ENCODE measurements around the gene TAS2R46.
"Not testable (repeated sequence)": the region's sequence is repeated elsewhere in the genome, so short reads cannot be mapped to it uniquely, and the experiment has no call there.

The TAS2R46 gene, protein sequence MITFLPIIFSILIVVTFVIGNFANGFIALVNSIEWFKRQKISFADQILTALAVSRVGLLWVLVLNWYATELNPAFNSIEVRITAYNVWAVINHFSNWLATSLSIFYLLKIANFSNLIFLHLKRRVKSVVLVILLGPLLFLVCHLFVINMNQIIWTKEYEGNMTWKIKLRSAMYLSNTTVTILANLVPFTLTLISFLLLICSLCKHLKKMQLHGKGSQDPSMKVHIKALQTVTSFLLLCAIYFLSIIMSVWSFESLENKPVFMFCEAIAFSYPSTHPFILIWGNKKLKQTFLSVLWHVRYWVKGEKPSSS

DNA sequence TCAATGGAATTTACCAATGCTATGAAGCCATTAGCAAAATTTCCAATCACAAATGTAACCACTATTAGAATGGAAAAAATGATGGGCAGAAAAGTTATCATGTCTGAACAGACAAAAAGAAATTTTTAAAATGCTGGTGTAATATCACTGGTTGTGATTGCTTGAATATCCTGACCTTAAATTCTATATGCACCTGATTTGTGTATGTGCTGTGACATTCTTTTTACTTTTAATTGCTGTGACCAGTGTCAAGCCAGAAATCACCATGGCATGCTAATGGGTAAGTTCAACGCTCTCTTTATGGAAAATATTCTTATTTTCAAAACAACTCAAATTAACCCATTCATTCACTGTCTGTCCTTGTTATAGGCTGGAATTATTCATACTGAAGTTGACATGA, at the start of gene TAS2R46:
TSS of gene TAS2R46 (minus strand) at position 101 of the 400 bp plus-strand sequence. CDS start at position 101, 0 bp downstream.
- not testable (repeated sequence) for TF ChIP-seq FOXM1 (IDR thresholded peaks at IDR 0.05; ENCODE audit: borderline replicate concordance, low read depth); YY1 (IDR thresholded peaks at IDR 0.05; ENCODE audit: low read depth); EGR1 (IDR thresholded peaks at IDR 0.05)

DNA sequence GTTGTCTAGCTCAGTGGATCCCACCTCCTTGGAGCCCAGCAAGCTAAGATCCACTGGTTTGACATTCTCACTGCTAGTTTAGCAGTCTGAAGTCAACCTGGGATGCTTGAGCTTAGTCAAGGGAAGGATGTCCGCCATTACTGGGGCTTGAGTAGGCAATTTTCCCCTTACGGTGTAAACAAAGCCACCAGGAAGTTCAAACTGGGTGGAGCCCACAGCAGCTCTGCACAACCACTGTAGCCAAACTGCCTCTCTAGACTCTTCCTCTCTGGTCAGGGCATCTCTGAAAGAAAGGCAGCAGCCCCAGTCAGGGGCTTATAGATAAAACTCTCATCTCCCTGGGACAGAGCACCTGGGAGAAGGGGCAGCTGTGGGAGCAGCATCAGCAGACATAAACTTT, 46.8 kb upstream of the TAS2R46 start:
- TF ChIP-seq NFIC (IDR thresholded peaks at IDR 0.05) (no peak), ZBTB7A (IDR thresholded peaks at IDR 0.05; ENCODE audit: low read depth) (no peak), EGR1 (IDR thresholded peaks at IDR 0.05) (no peak), FOXM1 (IDR thresholded peaks at IDR 0.05; ENCODE audit: borderline replicate concordance, low read depth) (no peak), RAD21 (IDR thresholded peaks at IDR 0.05; ENCODE audit: low read depth) (no peak), EP300 (IDR thresholded peaks at IDR 0.05; ENCODE audit: borderline replicate concordance) (no peak), TCF12 (IDR thresholded peaks at IDR 0.05; ENCODE audit: low read depth) (no peak), TEAD4 (IDR thresholded peaks at IDR 0.05) (no peak), CREB1 (IDR thresholded peaks at IDR 0.05; ENCODE audit: low read depth) (no peak), YY1 (IDR thresholded peaks at IDR 0.05; ENCODE audit: low read depth) (no peak), TAF1 (IDR thresholded peaks at IDR 0.05; ENCODE audit: low read depth) (no peak), CEBPB (IDR thresholded peaks at IDR 0.05) (no peak)
- TF ChIP-seq, protein P1, sequence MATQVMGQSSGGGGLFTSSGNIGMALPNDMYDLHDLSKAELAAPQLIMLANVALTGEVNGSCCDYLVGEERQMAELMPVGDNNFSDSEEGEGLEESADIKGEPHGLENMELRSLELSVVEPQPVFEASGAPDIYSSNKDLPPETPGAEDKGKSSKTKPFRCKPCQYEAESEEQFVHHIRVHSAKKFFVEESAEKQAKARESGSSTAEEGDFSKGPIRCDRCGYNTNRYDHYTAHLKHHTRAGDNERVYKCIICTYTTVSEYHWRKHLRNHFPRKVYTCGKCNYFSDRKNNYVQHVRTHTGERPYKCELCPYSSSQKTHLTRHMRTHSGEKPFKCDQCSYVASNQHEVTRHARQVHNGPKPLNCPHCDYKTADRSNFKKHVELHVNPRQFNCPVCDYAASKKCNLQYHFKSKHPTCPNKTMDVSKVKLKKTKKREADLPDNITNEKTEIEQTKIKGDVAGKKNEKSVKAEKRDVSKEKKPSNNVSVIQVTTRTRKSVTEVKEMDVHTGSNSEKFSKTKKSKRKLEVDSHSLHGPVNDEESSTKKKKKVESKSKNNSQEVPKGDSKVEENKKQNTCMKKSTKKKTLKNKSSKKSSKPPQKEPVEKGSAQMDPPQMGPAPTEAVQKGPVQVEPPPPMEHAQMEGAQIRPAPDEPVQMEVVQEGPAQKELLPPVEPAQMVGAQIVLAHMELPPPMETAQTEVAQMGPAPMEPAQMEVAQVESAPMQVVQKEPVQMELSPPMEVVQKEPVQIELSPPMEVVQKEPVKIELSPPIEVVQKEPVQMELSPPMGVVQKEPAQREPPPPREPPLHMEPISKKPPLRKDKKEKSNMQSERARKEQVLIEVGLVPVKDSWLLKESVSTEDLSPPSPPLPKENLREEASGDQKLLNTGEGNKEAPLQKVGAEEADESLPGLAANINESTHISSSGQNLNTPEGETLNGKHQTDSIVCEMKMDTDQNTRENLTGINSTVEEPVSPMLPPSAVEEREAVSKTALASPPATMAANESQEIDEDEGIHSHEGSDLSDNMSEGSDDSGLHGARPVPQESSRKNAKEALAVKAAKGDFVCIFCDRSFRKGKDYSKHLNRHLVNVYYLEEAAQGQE (IDR thresholded peaks at IDR 0.05; ENCODE audit: low read depth) = no peak
- TF ChIP-seq, protein P2, sequence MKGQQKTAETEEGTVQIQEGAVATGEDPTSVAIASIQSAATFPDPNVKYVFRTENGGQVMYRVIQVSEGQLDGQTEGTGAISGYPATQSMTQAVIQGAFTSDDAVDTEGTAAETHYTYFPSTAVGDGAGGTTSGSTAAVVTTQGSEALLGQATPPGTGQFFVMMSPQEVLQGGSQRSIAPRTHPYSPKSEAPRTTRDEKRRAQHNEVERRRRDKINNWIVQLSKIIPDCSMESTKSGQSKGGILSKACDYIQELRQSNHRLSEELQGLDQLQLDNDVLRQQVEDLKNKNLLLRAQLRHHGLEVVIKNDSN (IDR thresholded peaks at IDR 0.05) = no peak
- TF ChIP-seq, protein P3, sequence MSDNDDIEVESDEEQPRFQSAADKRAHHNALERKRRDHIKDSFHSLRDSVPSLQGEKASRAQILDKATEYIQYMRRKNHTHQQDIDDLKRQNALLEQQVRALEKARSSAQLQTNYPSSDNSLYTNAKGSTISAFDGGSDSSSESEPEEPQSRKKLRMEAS (IDR thresholded peaks at IDR 0.05) = no peak

DNA sequence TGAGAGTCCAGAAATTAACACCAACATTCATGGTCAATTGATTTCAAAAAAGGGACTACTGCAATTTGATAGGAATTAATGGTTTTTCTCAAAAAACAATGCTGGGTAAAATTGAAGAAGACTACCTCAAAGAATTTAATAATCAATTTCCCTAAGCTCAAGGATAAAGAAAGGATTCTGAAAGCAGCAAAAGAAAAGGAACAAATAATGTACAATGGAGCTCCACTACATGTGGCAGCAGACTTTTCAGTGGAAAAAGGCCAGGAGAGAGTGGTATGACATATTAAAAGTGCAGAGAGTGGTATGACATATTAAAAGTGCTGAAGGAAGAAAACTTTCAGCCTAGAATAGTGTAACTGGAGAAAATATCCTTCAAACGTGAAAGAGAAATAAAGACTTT, 45.6 kb upstream of the TAS2R46 start:
- TF ChIP-seq EGR1 (IDR thresholded peaks at IDR 0.05) = no peak
- TF ChIP-seq ZBTB7A (IDR thresholded peaks at IDR 0.05; ENCODE audit: low read depth) = no peak
- no peak for TF ChIP-seq YY1 (IDR thresholded peaks at IDR 0.05; ENCODE audit: low read depth)
- TF ChIP-seq, protein P2 (IDR thresholded peaks at IDR 0.05) = no peak
- TF ChIP-seq CEBPB (IDR thresholded peaks at IDR 0.05) = no peak
- TF ChIP-seq TEAD4 (IDR thresholded peaks at IDR 0.05) = no peak
- TF ChIP-seq TCF12 (IDR thresholded peaks at IDR 0.05; ENCODE audit: low read depth) = no peak
- no peak for TF ChIP-seq FOXM1 (IDR thresholded peaks at IDR 0.05; ENCODE audit: borderline replicate concordance, low read depth)
- TF ChIP-seq, protein P3 (IDR thresholded peaks at IDR 0.05) = no peak
- no peak for TF ChIP-seq NFIC (IDR thresholded peaks at IDR 0.05)
- TF ChIP-seq, protein P1 (IDR thresholded peaks at IDR 0.05; ENCODE audit: low read depth) = no peak
- TF ChIP-seq CREB1 (IDR thresholded peaks at IDR 0.05; ENCODE audit: low read depth) = no peak
- TF ChIP-seq EP300 (IDR thresholded peaks at IDR 0.05; ENCODE audit: borderline replicate concordance) = no peak
- no peak for TF ChIP-seq RAD21 (IDR thresholded peaks at IDR 0.05; ENCODE audit: low read depth)
- TF ChIP-seq TAF1 (IDR thresholded peaks at IDR 0.05; ENCODE audit: low read depth) = no peak

DNA sequence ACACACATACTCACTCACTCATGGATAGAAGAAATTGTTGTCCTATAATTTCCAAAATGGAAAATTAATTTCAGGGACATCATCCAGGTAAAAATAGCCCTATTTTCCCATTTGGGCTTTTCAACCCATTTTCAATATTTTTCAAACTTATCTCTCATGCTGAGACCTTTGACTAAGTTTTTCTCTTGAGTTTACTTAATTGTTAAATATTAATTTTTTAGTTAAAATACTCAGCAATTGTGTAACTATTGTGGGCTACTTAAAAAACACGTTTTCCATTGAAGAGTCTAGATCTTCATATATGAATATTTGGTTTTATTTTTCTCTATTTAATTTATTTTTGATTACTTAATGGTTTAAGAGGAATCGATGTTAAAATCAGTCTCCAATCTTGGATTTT, 44.2 kb upstream of the TAS2R46 start:
- TF ChIP-seq ZBTB7A (IDR thresholded peaks at IDR 0.05; ENCODE audit: low read depth) = no peak
- no peak for TF ChIP-seq TCF12 (IDR thresholded peaks at IDR 0.05; ENCODE audit: low read depth)
- no peak for TF ChIP-seq FOXM1 (IDR thresholded peaks at IDR 0.05; ENCODE audit: borderline replicate concordance, low read depth)
- TF ChIP-seq CEBPB (IDR thresholded peaks at IDR 0.05) = no peak
- TF ChIP-seq RAD21 (IDR thresholded peaks at IDR 0.05; ENCODE audit: low read depth) = no peak
- TF ChIP-seq, protein P1 (IDR thresholded peaks at IDR 0.05; ENCODE audit: low read depth) = no peak
- TF ChIP-seq, protein P2 (IDR thresholded peaks at IDR 0.05) = no peak
- no peak for TF ChIP-seq EP300 (IDR thresholded peaks at IDR 0.05; ENCODE audit: borderline replicate concordance)
- TF ChIP-seq YY1 (IDR thresholded peaks at IDR 0.05; ENCODE audit: low read depth) = no peak
- TF ChIP-seq EGR1 (IDR thresholded peaks at IDR 0.05) = no peak
- TF ChIP-seq CREB1 (IDR thresholded peaks at IDR 0.05; ENCODE audit: low read depth) = no peak
- TF ChIP-seq TEAD4 (IDR thresholded peaks at IDR 0.05) = no peak
- no peak for TF ChIP-seq TAF1 (IDR thresholded peaks at IDR 0.05; ENCODE audit: low read depth)

Data from Ishikawa (cell line).